ENCODE measurements around the gene EPB41L4B. TPM values are rescaled to one million over a fixed set of nuclear protein-coding genes. Genes with fewer than 3 reads are reported as not detected.

Gene EPB41L4B
- total RNA-seq, 4 donors from 2014 or later, result 56.4 to 72.7 (median 71.0) TPM

- Histone ChIP-seq H3K27ac (no peak overlapping the region), H3K4me1 (peaks cover 65 to 70% of the 10 kb centered on the region in 2 donors), H3K27me3 (no peaks in the 10 kb centered on the region), H3K9me3 (no peaks in the 10 kb centered on the region), H3K36me3 (no peaks in the 10 kb centered on the region), H3K4me3 (replicated peaks in 1 of 3) (no peak overlapping the region)
- TF ChIP-seq POLR2A (IDR thresholded peaks at IDR 0.05), result no peak
- TF ChIP-seq, protein P1, sequence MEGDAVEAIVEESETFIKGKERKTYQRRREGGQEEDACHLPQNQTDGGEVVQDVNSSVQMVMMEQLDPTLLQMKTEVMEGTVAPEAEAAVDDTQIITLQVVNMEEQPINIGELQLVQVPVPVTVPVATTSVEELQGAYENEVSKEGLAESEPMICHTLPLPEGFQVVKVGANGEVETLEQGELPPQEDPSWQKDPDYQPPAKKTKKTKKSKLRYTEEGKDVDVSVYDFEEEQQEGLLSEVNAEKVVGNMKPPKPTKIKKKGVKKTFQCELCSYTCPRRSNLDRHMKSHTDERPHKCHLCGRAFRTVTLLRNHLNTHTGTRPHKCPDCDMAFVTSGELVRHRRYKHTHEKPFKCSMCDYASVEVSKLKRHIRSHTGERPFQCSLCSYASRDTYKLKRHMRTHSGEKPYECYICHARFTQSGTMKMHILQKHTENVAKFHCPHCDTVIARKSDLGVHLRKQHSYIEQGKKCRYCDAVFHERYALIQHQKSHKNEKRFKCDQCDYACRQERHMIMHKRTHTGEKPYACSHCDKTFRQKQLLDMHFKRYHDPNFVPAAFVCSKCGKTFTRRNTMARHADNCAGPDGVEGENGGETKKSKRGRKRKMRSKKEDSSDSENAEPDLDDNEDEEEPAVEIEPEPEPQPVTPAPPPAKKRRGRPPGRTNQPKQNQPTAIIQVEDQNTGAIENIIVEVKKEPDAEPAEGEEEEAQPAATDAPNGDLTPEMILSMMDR (IDR thresholded peaks at IDR 0.05), result no peak
- 81 to 96% methylated on average over 2 of the region's 2 CpGs for WGBS, 2 donors
- intact Hi-C loops (cut with DNase I), result no loop called here
- DNase-seq, result no peak
These were observed 48.1 kb downstream of the EPB41L4B start for GRCh38 chr9:109272745-109273144.

GRCh38 chr9:109272045-109272444 lies 48.8 kb downstream of the EPB41L4B start:
- H3K9me3 ChIP-seq, result no peaks in the 10 kb centered on the region
- H3K27ac ChIP-seq, result peak overlapping the region; percentile 33 to 79 (median 62)
- H3K4me1 ChIP-seq, result peaks cover 68 to 77% of the 10 kb centered on the region in 2 donors
- 85 to 86% methylated on average over 4 of the region's 4 CpGs for WGBS, 2 donors
- no peak overlapping the region for H3K4me3 ChIP-seq (replicated peaks in 1 of 3)
- H3K36me3 ChIP-seq, result no peaks in the 10 kb centered on the region
- no peaks in the 10 kb centered on the region for H3K27me3 ChIP-seq
- intact Hi-C loops (cut with DNase I), result no loop called here
- DNase-seq, result no peak
- TF ChIP-seq POLR2A (IDR thresholded peaks at IDR 0.05), result no peak
- TF ChIP-seq, protein P1 (IDR thresholded peaks at IDR 0.05), result no peak

- 58 to 62% methylated on average over 15 of the region's 15 CpGs for WGBS, 2 donors
- peak in 1 of 2 donors; percentile 30 for TF ChIP-seq POLR2A (IDR thresholded peaks at IDR 0.05)
- TF ChIP-seq, protein P1 (IDR thresholded peaks at IDR 0.05), result no peak
- peaks cover 75 to 80% of the 10 kb centered on the region in 2 donors for H3K4me1 ChIP-seq
- no peaks in the 10 kb centered on the region for H3K36me3 ChIP-seq
- H3K4me3 ChIP-seq (replicated peaks in 1 of 3), result no peak overlapping the region
- H3K27me3 ChIP-seq, result no peaks in the 10 kb centered on the region
- intact Hi-C loops (cut with DNase I), result no loop called here
- peak overlapping the region; percentile 33 to 79 (median 62) for H3K27ac ChIP-seq
- peak; percentile 81 to 86 for DNase-seq
- H3K9me3 ChIP-seq, result no peaks in the 10 kb centered on the region
These were observed 49.6 kb downstream of the EPB41L4B start for GRCh38 chr9:109270971-109271925.

DNA sequence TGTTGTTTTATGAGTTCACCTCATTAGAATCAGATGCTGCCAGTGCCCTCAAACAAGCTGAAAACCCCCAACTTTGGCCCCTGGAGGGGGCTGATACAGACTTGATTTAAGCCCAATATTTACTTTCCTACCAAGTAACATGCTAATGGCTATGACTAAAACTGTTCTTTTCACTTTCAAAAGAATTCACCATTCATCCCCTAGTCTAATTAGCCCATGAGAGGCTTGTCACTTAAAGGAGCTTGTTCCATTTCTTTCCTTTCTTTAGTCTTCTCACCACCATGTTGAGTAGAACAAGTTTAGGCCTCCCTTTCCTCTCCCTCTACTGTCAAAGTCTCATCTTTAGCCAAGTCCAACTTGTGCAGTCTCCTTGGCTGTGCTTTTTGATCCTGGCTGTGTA lies 50.4 kb downstream of the EPB41L4B start:
- Histone ChIP-seq H3K27me3 (no peaks in the 10 kb centered on the region), H3K4me3 (replicated peaks in 1 of 3) (no peak overlapping the region), H3K4me1 (peaks cover 73 to 82% of the 10 kb centered on the region in 2 donors), H3K27ac (peak overlapping the region; percentile 30 to 79 (median 33)), H3K36me3 (no peaks in the 10 kb centered on the region), H3K9me3 (no peaks in the 10 kb centered on the region)
- DNase-seq, result no peak
- intact Hi-C loops (cut with DNase I), result no loop called here
- TF ChIP-seq, protein P1 (IDR thresholded peaks at IDR 0.05), result no peak
- TF ChIP-seq POLR2A (IDR thresholded peaks at IDR 0.05), result no peak

GRCh38 chr9:109269839-109270238 lies 51.0 kb downstream of the EPB41L4B start:
- no peak for TF ChIP-seq POLR2A (IDR thresholded peaks at IDR 0.05)
- TF ChIP-seq, protein P1 (IDR thresholded peaks at IDR 0.05), result no peak
- 85 to 91% methylated on average over 5 of the region's 5 CpGs for WGBS, 2 donors

More at GRCh38 chr9:109269839-109270238, 51.0 kb downstream of the EPB41L4B start:
- H3K27ac ChIP-seq, result no peak overlapping the region
- H3K4me1 ChIP-seq, result peaks cover 72 to 77% of the 10 kb centered on the region in 2 donors
- H3K36me3 ChIP-seq, result no peaks in the 10 kb centered on the region
- no peak for DNase-seq
- no peaks in the 10 kb centered on the region for H3K27me3 ChIP-seq
- intact Hi-C loops (cut with DNase I), result no loop called here
- H3K4me3 ChIP-seq (replicated peaks in 1 of 3), result no peak overlapping the region
- no peaks in the 10 kb centered on the region for H3K9me3 ChIP-seq

Measured in thyroid gland (tissue), 4 donors.